Activated T-cell treated with anti-CD3 and anti-CD28 coated beads, Interleukin-2, amount 50 U/mL, for 72 hours (primary cell): ENCODE measurements around the gene GATAD2B. TPM values are rescaled to one million over a fixed set of nuclear protein-coding genes. Genes with fewer than 3 reads are reported as not detected.

Experiments
- ATAC-seq, 2 donors: fragments of 150-1000 bp; cut with Tn5 transposase; replicated peaks in 1 of 2; 2 replicates each; pipeline ENCODE4 v1.10.0; 2021; ENCODE audit warnings: moderate library complexity in 2 of 2, mild to moderate bottlenecking in 1 of 2
- DNase-seq, 2 donors: peaks; one replicate each; pipeline ENCODE4 v3.0.0; 2021 to 2022; ENCODE audit warnings: mixed read lengths in 1 of 2
- H3K27ac Mint-ChIP-seq: one replicate; pipeline ENCODE4 v1.8.0; 2022; ENCODE audit warnings: mild to moderate bottlenecking, moderate library complexity, mixed read lengths
- H3K27me3 Mint-ChIP-seq: one replicate; pipeline ENCODE4 v1.8.0; 2022; ENCODE audit warnings: low read depth, mixed read lengths
- H3K36me3 Mint-ChIP-seq, 2 donors: one replicate each; pipeline ENCODE4 v1.8.0; 2022; ENCODE audit warnings: mixed read lengths in 2 of 2, mild to moderate bottlenecking in 1 of 2; ENCODE audit not compliant: insufficient read depth in 2 of 2
- H3K4me1 Mint-ChIP-seq: one replicate; pipeline ENCODE4 v1.8.0; 2022; ENCODE audit warnings: low read depth, mixed read lengths
- H3K4me3 Mint-ChIP-seq, 2 donors: one replicate each; pipeline ENCODE4 v1.8.0; 2022; ENCODE audit warnings: mild to moderate bottlenecking in 2 of 2, mixed read lengths in 2 of 2, moderate library complexity in 2 of 2
- H3K9me3 Mint-ChIP-seq, 2 donors: one replicate each; pipeline ENCODE4 v1.8.0; 2022; ENCODE audit warnings: mixed read lengths in 2 of 2
- total RNA-seq, 2 donors: library from RNA; stranded (reverse); gene quantifications; one replicate each; pipeline ENCODE4 v1.2.3, GENCODE V29; 2022

GATAD2B gene
- 100 to 1,000 TPM in 1 of 2 donors, 10 to 100 TPM in 1; 87.4 to 106 TPM for total RNA-seq

- peak; percentile 98 to 100 for DNase-seq
Measured at GRCh38 chr1:153922972-153923925, at the start of gene GATAD2B. GATAD2B (minus strand) TSS chr1:153922972; CDS start chr1:153828347, 94,625 bp downstream.

GRCh38 chr1:153970346-153970745 lies 47.6 kb upstream of the GATAD2B start:
- DNase-seq (no peak), ATAC-seq (no peak)
- H3K27me3 Mint-ChIP-seq: no peaks in the 10 kb centered on the region
- no peak overlapping the region for H3K27ac Mint-ChIP-seq
- H3K4me1 Mint-ChIP-seq: peaks cover 72% of the 10 kb centered on the region
- no peak overlapping the region for H3K4me3 Mint-ChIP-seq
- H3K9me3 Mint-ChIP-seq: no peaks in the 10 kb centered on the region
- peaks cover 14 to 21% of the 10 kb centered on the region in 2 donors for H3K36me3 Mint-ChIP-seq

More at GRCh38 chr1:153922972-153923925, at the start of gene GATAD2B:
- Mint-ChIP-seq H3K27me3 (no peaks in the 10 kb centered on the region), H3K27ac (peak within 1 kb of the TSS; percentile 96), H3K4me1 (peaks cover 49% of the 10 kb centered on the region), H3K4me3 (peak within 1 kb of the TSS; percentile 91 to 98), H3K9me3 (no peaks in the 10 kb centered on the region), H3K36me3 (peaks cover 0 to 9% of the 10 kb centered on the region in 2 donors)
- ATAC-seq: peak; percentile 93

GRCh38 chr1:153968972-153969371 lies 46.2 kb upstream of the GATAD2B start:
- Mint-ChIP-seq H3K36me3 (peaks cover 5 to 13% of the 10 kb centered on the region in 2 donors), H3K9me3 (no peaks in the 10 kb centered on the region), H3K27me3 (no peaks in the 10 kb centered on the region), H3K4me1 (peaks cover 72% of the 10 kb centered on the region), H3K4me3 (peak overlapping the region; percentile 97 to 98), H3K27ac (no peak overlapping the region)
- no peak for ATAC-seq
- no peak for DNase-seq

DNA sequence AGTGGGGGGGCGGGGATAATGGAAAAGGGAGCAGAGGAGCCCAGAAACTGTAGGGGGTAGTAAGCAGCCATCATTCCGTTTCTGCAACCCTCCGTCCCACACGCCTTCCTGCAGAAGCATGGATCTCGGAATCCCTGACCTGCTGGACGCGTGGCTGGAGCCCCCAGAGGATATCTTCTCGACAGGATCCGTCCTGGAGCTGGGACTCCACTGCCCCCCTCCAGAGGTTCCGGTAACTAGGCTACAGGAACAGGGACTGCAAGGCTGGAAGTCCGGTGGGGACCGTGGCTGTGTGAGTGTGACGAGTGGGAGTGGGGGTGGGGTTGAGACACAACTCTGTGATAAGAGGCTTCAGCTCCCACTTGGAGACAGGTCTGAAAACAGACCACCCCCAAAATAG lies 45.6 kb upstream of the GATAD2B start:
- Mint-ChIP-seq H3K4me3 (peak overlapping the region; percentile 97 to 98), H3K36me3 (peaks cover 3 to 12% of the 10 kb centered on the region in 2 donors), H3K9me3 (no peaks in the 10 kb centered on the region), H3K27ac (peak overlapping the region; percentile 97), H3K4me1 (peaks cover 71% of the 10 kb centered on the region), H3K27me3 (no peaks in the 10 kb centered on the region)
- ATAC-seq (no peak), DNase-seq (no peak)

DNA sequence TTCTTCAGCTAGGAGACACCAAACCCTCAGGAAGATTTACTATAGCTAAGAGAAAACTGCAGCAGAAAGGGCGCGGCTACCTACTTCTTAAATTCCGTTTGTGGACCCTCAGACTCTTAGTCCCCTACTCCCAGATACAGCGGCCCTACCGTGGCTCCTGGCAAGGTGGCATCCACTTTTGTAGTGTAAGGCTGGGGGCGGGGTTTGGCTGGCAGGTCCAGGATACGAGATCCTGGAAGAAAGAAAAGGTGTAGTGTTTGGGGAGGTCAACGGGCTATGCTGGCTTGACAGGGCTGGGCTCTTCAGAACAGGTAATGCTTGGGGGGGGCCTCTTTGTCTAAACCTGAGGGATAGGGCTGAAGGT lies 45.2 kb upstream of the GATAD2B start:
- H3K9me3 Mint-ChIP-seq: no peaks in the 10 kb centered on the region
- H3K27ac Mint-ChIP-seq: peak overlapping the region; percentile 97
- H3K4me1 Mint-ChIP-seq: peaks cover 68% of the 10 kb centered on the region
- peak overlapping the region; percentile 97 to 98 for H3K4me3 Mint-ChIP-seq
- ATAC-seq (no peak), DNase-seq (no peak)
- H3K27me3 Mint-ChIP-seq: no peaks in the 10 kb centered on the region
- H3K36me3 Mint-ChIP-seq: peaks cover 1 to 10% of the 10 kb centered on the region in 2 donors

- Mint-ChIP-seq H3K27ac (peak within 1 kb of the TSS; percentile 97), H3K36me3 (peaks cover 1 to 10% of the 10 kb centered on the region in 2 donors), H3K9me3 (no peaks in the 10 kb centered on the region), H3K4me1 (peaks cover 68% of the 10 kb centered on the region), H3K27me3 (no peaks in the 10 kb centered on the region), H3K4me3 (peak within 1 kb of the TSS; percentile 97 to 98)
- DNase-seq (peak; percentile 85 to 89), ATAC-seq (peak; percentile 83 to 87)
Measured at GRCh38 chr1:153967107-153967999, 44.6 kb upstream of the GATAD2B start, which contains the start of gene CREB3L4. CREB3L4 (plus strand) TSS chr1:153967902; CDS start chr1:153968526, 624 bp downstream.

GRCh38 chr1:153963850-153964331 lies 41.1 kb upstream of the GATAD2B start:
- peak overlapping the region; percentile 74 to 85 for H3K4me3 Mint-ChIP-seq
- H3K9me3 Mint-ChIP-seq: no peaks in the 10 kb centered on the region
- no peaks in the 10 kb centered on the region for H3K27me3 Mint-ChIP-seq
- H3K4me1 Mint-ChIP-seq: peaks cover 84% of the 10 kb centered on the region
- H3K27ac Mint-ChIP-seq: peak overlapping the region; percentile 48
- peaks cover 3 to 10% of the 10 kb centered on the region in 2 donors for H3K36me3 Mint-ChIP-seq
- DNase-seq (peak in 1 of 2 donors; percentile 31), ATAC-seq (no peak)

DNA sequence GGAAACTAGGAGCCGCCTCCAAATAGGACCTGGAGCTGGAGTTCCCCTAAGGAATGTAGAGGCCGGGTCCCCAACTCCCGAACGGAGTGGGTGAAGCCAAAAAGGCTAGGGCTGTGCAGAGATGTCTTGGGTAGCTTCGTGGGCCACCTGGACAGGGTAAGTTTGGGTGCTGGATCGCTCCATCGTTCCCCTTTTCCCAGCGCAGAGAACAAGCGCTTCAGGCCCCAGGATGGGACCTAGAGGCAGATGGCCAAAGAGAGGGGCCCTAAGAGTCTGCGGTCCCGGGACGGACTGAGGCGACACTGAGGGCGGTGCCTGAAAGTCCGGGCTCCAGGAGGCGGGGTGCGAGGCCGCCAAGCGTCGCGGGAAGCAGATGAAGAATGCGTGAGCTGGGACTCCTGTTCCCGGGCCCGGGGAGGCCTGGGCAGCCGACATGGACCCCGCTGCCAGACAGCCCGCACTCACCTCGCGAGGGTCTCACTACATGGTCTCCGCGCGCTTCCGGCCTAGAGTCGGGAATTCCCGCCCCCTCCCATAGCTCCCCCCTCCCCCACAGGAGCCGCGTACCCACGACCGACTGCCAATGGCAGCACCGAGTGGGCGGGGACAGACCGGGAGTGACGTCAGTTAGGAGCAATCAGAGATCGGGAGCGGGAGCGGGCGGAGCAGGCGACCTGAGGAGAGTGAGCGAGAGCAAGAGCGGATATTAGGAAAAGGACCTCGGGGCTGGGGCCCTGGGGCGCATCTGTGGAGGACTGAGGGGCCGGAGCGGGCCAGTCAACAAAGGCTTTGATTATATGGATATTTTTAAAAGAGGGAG lies 40.5 kb upstream of the GATAD2B start, which contains the start of gene SLC39A1:
Gene SLC39A1, minus strand, starts transcription at position 508 of the 820 bp plus-strand sequence. CDS start 822 bp downstream, outside the sequence.
- no peaks in the 10 kb centered on the region for H3K9me3 Mint-ChIP-seq
- peaks cover 83% of the 10 kb centered on the region for H3K4me1 Mint-ChIP-seq

GRCh38 chr1:153962088-153963029 lies 39.6 kb upstream of the GATAD2B start:
- no peak for ATAC-seq
- Mint-ChIP-seq H3K4me3 (peak overlapping the region; percentile 74 to 85), H3K36me3 (peaks cover 5 to 12% of the 10 kb centered on the region in 2 donors)

More for the DNA sequence above, 40.5 kb upstream of the GATAD2B start, which contains the start of gene SLC39A1:
- ATAC-seq (peak; percentile 55 to 63), DNase-seq (peak; percentile 95 to 97)
- peak within 1 kb of the TSS; percentile 48 for H3K27ac Mint-ChIP-seq
- H3K36me3 Mint-ChIP-seq: peaks cover 3 to 12% of the 10 kb centered on the region in 2 donors
- H3K27me3 Mint-ChIP-seq: no peaks in the 10 kb centered on the region
- H3K4me3 Mint-ChIP-seq: peak within 1 kb of the TSS; percentile 74 to 85

GRCh38 chr1:153961421-153961820 lies 38.6 kb upstream of the GATAD2B start:
- DNase-seq (no peak), ATAC-seq (no peak)
- Mint-ChIP-seq H3K36me3 (peaks cover 8 to 9% of the 10 kb centered on the region in 2 donors), H3K27me3 (no peaks in the 10 kb centered on the region), H3K27ac (peak overlapping the region; percentile 45), H3K9me3 (no peaks in the 10 kb centered on the region), H3K4me1 (peaks cover 73% of the 10 kb centered on the region), H3K4me3 (peak overlapping the region; percentile 74 to 85)

More at GRCh38 chr1:153962088-153963029, 39.6 kb upstream of the GATAD2B start:
- H3K27ac Mint-ChIP-seq: peak overlapping the region; percentile 31
- H3K27me3 Mint-ChIP-seq: no peaks in the 10 kb centered on the region
- no peak for DNase-seq
- no peaks in the 10 kb centered on the region for H3K9me3 Mint-ChIP-seq
- H3K4me1 Mint-ChIP-seq: peaks cover 75% of the 10 kb centered on the region

DNA sequence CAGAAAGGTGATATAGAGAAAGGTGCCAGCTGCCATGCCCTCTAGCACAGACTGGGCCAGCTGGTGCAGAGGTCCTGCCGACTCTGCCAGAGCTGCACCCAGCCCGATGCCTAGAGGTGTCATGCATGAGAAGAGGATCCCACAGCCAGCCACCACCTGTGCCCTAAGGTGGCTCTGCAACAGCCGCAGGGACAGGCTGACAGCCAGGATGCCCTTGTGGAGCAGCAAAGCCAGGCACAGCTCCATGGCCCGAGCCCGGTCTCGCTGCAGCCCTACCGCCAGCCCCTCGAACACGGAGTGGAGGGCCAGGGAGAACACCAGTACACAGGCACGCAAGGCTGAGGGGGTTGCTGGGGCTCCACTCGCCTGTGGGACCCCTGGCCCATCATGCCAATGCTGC lies 37.4 kb upstream of the GATAD2B start:
- H3K9me3 Mint-ChIP-seq: no peaks in the 10 kb centered on the region
- peaks cover 4 to 6% of the 10 kb centered on the region in 2 donors for H3K36me3 Mint-ChIP-seq
- ATAC-seq (no peak), DNase-seq (no peak)
- no peaks in the 10 kb centered on the region for H3K27me3 Mint-ChIP-seq
- H3K27ac Mint-ChIP-seq: no peak overlapping the region
- H3K4me1 Mint-ChIP-seq: peaks cover 70% of the 10 kb centered on the region
- H3K4me3 Mint-ChIP-seq: peak overlapping the region; percentile 8 to 85
